Effector memory CD4-positive, alpha-beta T cell (primary cell): ENCODE data around the gene ZWINT.

Experiments used
- DNase-seq, 3 donors: peaks; one replicate each; pipeline ENCODE4 v3.0.0-alpha.2; 2020
- H3K27ac ChIP-seq: 2 replicates; pipeline ENCODE4 v1.7.0; 2013; ENCODE audit warnings: mild to moderate bottlenecking, low read length, moderate library complexity; ENCODE audit not compliant: insufficient read depth, poor library complexity, severe bottlenecking
- H3K27me3 ChIP-seq: replicated peaks from 2 replicates; pipeline ENCODE4 v1.7.0; 2013; ENCODE audit warnings: mild to moderate bottlenecking, low read length; ENCODE audit not compliant: insufficient read depth, control insufficient read depth, poor library complexity, severe bottlenecking
- H3K36me3 ChIP-seq: 2 replicates; pipeline ENCODE4 v1.7.0; 2013; ENCODE audit warnings: mild to moderate bottlenecking, low read length, moderate library complexity; ENCODE audit not compliant: control insufficient read depth, insufficient read depth
- H3K4me1 ChIP-seq: 2 replicates; pipeline ENCODE4 v1.7.0; 2013; ENCODE audit warnings: low read length, mild to moderate bottlenecking; ENCODE audit not compliant: control insufficient read depth, insufficient read depth, poor library complexity, severe bottlenecking
- H3K4me3 ChIP-seq: 2 replicates; pipeline ENCODE4 v1.7.0; 2013; ENCODE audit warnings: low read length, low read depth, mild to moderate bottlenecking; ENCODE audit not compliant: insufficient read depth, poor library complexity, severe bottlenecking
- H3K9me3 ChIP-seq: 2 replicates; pipeline ENCODE4 v1.7.0; 2013; ENCODE audit warnings: mild to moderate bottlenecking, low read length, moderate library complexity; ENCODE audit not compliant: control insufficient read depth
- total RNA-seq, 3 donors: gene quantifications; one replicate each; lab custom pipeline; 2026; lab: John Stamatoyannopoulos, UW

ZWINT gene
- total RNA-seq: 1.5 to 3.3 (median 1.8) reads per million in 3 donors

DNA sequence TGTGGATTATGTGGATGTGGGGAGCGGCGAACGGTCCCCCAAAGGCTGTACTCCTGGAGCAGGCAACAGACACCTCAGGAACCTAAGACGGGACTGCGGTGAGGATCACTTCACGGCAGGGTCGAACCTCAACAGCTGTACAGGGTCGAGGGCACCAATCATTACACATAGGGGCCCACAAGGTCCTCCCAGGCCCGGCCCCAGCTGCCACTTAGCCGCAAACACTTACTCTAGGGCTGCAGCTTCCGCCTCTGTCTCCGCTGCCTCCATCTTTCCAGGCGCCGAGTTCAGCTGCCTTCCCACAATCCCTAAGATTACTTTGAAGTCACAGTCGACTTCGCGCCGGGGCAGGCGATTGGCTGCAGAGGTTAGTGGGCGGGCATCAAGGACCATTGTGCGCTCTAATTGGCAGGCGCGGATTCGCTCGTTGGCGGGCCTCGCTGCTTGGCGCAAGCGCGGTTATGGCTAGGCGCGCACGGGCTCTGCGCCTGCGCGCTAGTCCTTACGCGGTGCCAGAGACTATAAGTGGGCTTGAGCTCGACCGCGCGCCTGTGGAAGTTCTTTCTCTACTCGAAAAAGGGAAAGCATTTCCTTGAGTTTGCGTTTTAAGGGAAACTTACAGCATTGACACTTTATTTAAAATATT is at the start of gene ZWINT:
TSS of gene ZWINT (minus strand) at position 293 of the 646 bp plus-strand sequence. CDS start at position 270, 23 bp downstream.
- H3K27me3 ChIP-seq: no peaks in the 10 kb centered on the region
- peak within 1 kb of the TSS; percentile 87 for H3K4me3 ChIP-seq
- H3K27ac ChIP-seq: peak within 1 kb of the TSS; percentile 51
- no peaks in the 10 kb centered on the region for H3K36me3 ChIP-seq
- peak; percentile 82 to 88 (median 85) for DNase-seq
- H3K4me1 ChIP-seq: peaks cover 11% of the 10 kb centered on the region
- H3K9me3 ChIP-seq: no peaks in the 10 kb centered on the region

- no peak for DNase-seq
- Histone ChIP-seq H3K27me3 (no peaks in the 10 kb centered on the region), H3K36me3 (no peaks in the 10 kb centered on the region), H3K27ac (no peak overlapping the region), H3K9me3 (no peaks in the 10 kb centered on the region), H3K4me3 (no peak overlapping the region), H3K4me1 (no peaks in the 10 kb centered on the region)
These were observed 22.7 kb upstream of the ZWINT start for GRCh38 chr10:56383806-56384205.

GRCh38 chr10:56370217-56371113 is 9.4 kb upstream of the ZWINT start:
- Histone ChIP-seq H3K9me3 (peaks cover 9% of the 10 kb centered on the region), H3K4me1 (no peaks in the 10 kb centered on the region), H3K27me3 (no peaks in the 10 kb centered on the region), H3K27ac (no peak overlapping the region), H3K36me3 (no peaks in the 10 kb centered on the region), H3K4me3 (no peak overlapping the region)
- DNase-seq: no peak

DNA sequence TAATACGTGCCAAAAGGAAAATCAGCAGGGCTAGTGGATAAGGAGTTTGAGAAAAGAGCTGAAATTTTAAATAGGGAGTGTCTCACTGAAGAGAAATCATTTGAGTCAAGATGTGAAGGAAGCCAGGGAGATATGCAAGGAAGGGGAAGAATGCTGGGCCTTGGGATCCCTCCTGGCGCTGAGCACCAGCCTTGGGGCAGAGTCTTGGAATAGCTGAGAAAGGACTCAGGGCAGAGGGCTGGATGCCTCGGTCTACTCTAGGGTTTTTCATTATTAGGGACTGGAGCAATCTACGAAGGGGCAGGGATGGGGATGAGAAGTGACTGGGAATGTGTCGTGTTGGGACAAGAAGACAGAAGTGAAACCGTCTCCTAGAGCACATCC is 484 bp downstream of the ZWINT start:
- Histone ChIP-seq H3K9me3 (no peaks in the 10 kb centered on the region), H3K4me3 (peak overlapping the region; percentile 87), H3K27ac (peak overlapping the region; percentile 40), H3K27me3 (no peaks in the 10 kb centered on the region), H3K4me1 (peaks cover 11% of the 10 kb centered on the region), H3K36me3 (no peaks in the 10 kb centered on the region)
- no peak for DNase-seq

GRCh38 chr10:56359837-56360236 is 1.2 kb downstream of the ZWINT start:
- Histone ChIP-seq H3K27me3 (no peaks in the 10 kb centered on the region), H3K9me3 (no peaks in the 10 kb centered on the region), H3K36me3 (no peaks in the 10 kb centered on the region), H3K27ac (no peak overlapping the region), H3K4me1 (peaks cover 11% of the 10 kb centered on the region), H3K4me3 (no peak overlapping the region)
- DNase-seq: no peak

- DNase-seq: no peak
- Histone ChIP-seq H3K27ac (no peak overlapping the region), H3K4me1 (peaks cover 8% of the 10 kb centered on the region)
These were observed 4.0 kb downstream of the ZWINT start for GRCh38 chr10:56357018-56357417.

DNA sequence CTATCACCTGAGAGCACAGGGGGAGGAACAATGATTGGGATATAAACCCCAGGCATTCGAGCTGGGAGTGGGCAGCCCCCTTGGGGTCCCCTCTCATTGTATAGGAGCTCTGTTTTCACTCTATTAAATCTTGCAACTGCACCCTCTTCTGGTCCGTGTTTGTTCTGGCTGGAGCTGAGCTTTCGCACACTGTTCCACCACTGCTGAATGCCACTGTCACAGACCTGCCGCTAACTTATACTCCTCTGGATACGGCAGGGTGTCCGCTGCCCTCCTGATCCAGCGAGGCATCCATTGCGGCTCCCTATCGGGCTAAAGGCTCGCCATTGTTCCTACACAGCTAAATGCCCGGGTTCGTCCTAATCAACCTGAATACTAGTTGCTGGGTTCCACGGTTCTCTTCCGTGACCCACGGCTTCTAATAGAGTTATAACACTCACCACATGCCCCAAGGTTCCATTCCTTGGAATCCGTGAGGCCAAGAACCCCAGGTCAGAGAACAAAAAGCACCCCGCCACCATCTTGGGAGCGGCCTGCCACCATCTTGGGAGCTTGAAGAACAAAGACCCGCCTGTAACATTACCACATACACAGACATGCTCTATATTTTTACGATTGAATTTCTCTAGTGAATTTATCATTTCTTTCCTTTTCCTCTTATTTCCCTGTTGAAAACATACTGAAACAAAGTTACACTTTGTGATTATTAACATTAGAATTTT is 9.0 kb downstream of the ZWINT start:
- no peak for DNase-seq
- no peak overlapping the region for H3K4me3 ChIP-seq
- H3K4me1 ChIP-seq: no peaks in the 10 kb centered on the region
- no peaks in the 10 kb centered on the region for H3K36me3 ChIP-seq
- no peaks in the 10 kb centered on the region for H3K9me3 ChIP-seq
- no peak overlapping the region for H3K27ac ChIP-seq
- H3K27me3 ChIP-seq: no peaks in the 10 kb centered on the region

More at GRCh38 chr10:56357018-56357417, 4.0 kb downstream of the ZWINT start:
- H3K9me3 ChIP-seq: no peaks in the 10 kb centered on the region
- no peaks in the 10 kb centered on the region for H3K27me3 ChIP-seq
- no peak overlapping the region for H3K4me3 ChIP-seq
- H3K36me3 ChIP-seq: no peaks in the 10 kb centered on the region

DNA sequence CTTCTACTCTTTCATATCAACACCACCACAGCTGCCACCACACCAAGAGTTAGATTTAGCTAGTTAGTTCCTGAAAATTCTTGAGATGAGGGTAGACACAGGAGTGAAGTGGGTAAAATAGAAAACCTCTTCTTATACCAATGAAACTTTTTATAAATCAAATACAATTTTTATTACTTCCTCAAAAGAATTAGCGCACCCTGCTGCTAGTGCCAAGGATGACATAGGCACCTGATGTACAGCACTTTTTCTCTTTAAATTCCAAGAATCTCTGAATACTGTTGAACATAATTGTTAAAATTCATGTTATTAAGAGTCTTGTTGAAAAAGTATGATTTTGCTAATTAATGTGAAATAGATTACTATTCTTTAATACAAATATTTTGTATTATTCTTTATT is 11.4 kb downstream of the ZWINT start:
- H3K4me3 ChIP-seq: no peak overlapping the region
- H3K9me3 ChIP-seq: no peaks in the 10 kb centered on the region
- DNase-seq: no peak
- no peaks in the 10 kb centered on the region for H3K36me3 ChIP-seq
- H3K27ac ChIP-seq: no peak overlapping the region
- no peaks in the 10 kb centered on the region for H3K27me3 ChIP-seq
- H3K4me1 ChIP-seq: no peaks in the 10 kb centered on the region

DNA sequence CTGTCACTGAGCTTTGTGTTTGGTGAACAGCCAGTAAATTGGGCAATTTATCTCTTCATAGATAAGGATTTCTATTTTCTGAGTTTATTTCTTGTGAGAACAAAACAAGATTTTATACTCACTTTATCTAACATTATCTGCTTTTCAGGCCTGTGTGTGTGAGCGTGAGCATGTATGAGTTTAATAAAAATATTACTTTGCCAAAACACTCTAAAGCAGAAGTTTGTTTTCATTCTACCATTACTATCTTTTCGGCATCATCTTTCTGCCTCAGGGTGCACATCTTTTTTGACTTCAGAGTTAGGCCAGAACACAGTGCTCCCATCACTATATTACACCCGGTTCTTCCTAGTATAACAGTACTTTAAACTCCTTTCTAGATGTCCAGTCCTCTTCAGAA is 13.0 kb downstream of the ZWINT start:
- Histone ChIP-seq H3K4me1 (no peaks in the 10 kb centered on the region), H3K4me3 (no peak overlapping the region), H3K27me3 (no peaks in the 10 kb centered on the region), H3K36me3 (no peaks in the 10 kb centered on the region), H3K9me3 (no peaks in the 10 kb centered on the region), H3K27ac (no peak overlapping the region)
- no peak for DNase-seq
